ENCODE results near the gene MMD2.

GRCh38 chr7:5001911-5002310 lies 42.9 kb upstream of the MMD2 start:
- TF ChIP-seq EZH2phosphoT487 (IDR thresholded peaks at IDR 0.05; ENCODE audit: borderline replicate concordance) (no peak), CTCF (conservative IDR thresholded peaks at IDR 0.05; ENCODE audit: low read length) (no peak)

Measured in Loucy (cell line).